HG03039 (cell line): Measurements from ENCODE around the gene MAP2K3.
"Not testable (repeated sequence)": the region's sequence is repeated elsewhere in the genome, so short reads cannot be mapped to it uniquely, and the experiment has no call there.

Experiments used
- ATAC-seq: cut with Tn5 transposase; IDR thresholded peaks from one replicate; pipeline ENCODE4 v1.9.1; 2021; ENCODE audit warnings: mild to moderate bottlenecking, moderate library complexity; ENCODE audit not compliant: unreplicated experiment

MAP2K3 gene

GRCh38 chr17:21310061-21310765 is 25.7 kb downstream of the MAP2K3 start:
- not testable (repeated sequence) for ATAC-seq

- not testable (repeated sequence) for ATAC-seq
These were observed 26.5 kb downstream of the MAP2K3 start for GRCh38 chr17:21310766-21311602.

GRCh38 chr17:21313320-21313719 is 28.8 kb downstream of the MAP2K3 start:
- ATAC-seq = no peak

GRCh38 chr17:21313761-21314160 is 29.2 kb downstream of the MAP2K3 start:
- ATAC-seq = not testable (repeated sequence)

DNA sequence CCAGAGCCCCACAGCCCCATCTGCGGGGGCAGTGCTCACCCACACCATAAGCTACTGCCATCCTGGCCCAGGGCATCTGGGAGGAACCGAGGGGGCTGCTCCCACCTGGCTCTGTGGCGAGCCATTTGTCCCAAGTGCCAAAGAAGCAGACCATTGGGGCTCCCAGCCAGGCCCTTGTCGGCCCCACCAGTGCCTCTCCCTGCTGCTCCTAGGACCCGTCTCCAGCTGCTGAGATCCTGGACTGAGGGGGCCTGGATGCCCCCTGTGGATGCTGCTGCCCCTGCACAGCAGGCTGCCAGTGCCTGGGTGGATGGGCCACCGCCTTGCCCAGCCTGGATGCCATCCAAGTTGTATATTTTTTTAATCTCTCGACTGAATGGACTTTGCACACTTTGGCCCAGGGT is 29.8 kb downstream of the MAP2K3 start:
- not testable (repeated sequence) for ATAC-seq

GRCh38 chr17:21314701-21315111 is 30.2 kb downstream of the MAP2K3 start:
- ATAC-seq = not testable (repeated sequence)

DNA sequence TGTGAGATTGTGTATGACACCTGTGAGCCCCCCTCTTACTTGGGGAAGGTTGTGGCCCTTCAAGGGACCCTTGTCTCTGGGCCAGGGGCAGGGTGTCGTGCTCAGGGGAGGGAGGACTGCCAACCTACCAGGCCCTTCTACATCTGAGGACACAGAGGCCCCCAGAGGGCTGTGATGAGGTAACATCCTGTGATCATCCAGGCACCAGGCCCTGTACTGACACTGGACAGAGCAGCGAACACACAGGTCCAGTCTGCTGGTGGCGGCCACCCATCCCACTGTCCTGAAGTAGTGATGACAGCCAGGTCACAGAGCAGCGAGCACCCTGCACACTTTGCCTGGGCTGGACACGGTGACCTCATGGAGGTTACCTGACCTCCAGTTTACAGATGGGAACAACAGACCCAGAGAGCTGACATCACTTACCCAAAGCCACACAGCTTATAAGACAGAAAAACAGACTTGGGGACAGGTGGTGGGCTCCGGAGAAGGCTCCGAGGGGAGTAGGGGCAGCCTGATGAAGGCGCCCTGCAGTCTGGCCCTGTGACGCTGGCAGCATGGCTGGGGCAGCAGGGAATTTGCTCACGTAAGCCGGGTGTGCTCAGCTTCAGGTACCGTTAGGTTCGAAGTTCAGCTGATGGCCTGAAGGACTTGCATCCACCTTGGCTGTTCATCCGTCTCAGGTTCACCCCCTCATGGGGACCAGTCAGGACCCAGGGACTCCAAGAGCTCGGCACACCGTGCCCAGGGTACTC is 30.9 kb downstream of the MAP2K3 start:
- not testable (repeated sequence) for ATAC-seq

- ATAC-seq = not testable (repeated sequence)
These were observed 31.8 kb downstream of the MAP2K3 start for GRCh38 chr17:21316212-21316886.

GRCh38 chr17:21316887-21317500 is 32.5 kb downstream of the MAP2K3 start:
- ATAC-seq = not testable (repeated sequence)

DNA sequence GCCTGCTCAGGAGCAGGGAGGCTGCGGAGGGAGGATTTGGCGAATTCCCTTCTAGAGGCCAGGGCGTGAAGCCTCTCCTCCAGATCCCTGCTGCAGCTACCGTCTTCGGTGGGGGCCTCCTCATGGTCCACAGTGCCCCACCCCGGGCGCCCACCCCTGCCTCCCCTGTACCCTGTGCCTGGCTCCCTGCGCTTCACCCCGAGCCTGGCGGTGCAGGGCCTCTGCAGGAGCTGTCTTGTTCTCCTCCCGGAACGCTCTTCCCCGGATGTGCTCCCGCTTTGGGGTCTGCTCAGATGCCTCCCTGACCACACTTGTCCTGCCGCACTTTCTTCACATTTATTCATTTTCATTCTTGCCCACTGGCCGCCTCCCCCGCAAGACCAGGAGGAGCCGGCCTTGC is 33.3 kb downstream of the MAP2K3 start:
- not testable (repeated sequence) for ATAC-seq

GRCh38 chr17:21318439-21318838 is 33.9 kb downstream of the MAP2K3 start:
- no peak for ATAC-seq

- not testable (repeated sequence) for ATAC-seq
These were observed 34.3 kb downstream of the MAP2K3 start for GRCh38 chr17:21318856-21319255.

GRCh38 chr17:21319256-21319655 is 34.7 kb downstream of the MAP2K3 start:
- not testable (repeated sequence) for ATAC-seq

- ATAC-seq = not testable (repeated sequence)
These were observed 35.3 kb downstream of the MAP2K3 start for GRCh38 chr17:21319686-21320375.

GRCh38 chr17:21320430-21320829 is 35.9 kb downstream of the MAP2K3 start:
- ATAC-seq = not testable (repeated sequence)

DNA sequence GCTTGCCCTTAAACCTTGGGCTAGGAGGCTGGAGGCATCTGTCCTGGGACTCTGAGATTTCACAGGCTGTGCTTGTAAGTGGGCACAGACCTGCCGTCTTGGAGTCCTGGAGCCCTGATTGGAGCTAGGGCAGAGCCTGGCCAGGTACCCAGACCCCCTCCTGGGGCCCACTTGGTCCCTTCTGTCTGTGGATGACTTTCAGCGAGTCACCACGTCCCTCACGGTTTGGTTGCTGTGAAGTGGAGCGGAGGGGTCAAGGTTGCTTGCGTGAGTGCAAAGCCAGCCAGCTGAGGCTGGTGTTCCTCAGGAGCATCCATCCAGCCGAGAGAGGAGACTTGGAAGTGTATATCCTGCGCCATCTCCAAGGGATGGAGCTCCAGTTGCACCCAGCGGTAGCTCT is 36.5 kb downstream of the MAP2K3 start:
- not testable (repeated sequence) for ATAC-seq

DNA sequence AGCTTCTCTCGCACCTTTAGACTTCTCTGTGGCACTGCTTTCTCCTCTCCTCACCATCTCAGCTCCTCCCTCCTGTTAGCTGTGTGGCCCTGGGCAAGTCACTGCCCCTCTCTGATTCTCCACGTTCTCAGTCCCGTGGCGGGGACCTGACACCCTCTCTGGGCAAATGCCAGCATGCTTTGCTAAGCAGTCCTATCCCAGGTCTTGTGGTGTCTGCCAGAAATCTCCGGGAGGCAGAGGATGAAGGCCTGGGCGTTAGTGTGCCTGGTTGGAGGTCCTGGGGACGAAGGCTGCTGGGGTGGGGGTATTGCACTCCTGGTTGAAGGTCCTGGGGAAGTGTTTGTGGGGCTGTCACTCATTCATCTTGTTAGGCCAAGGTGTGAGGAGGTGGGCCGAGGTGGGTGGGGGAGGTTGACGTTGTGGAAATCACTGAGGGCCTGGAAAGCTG is 37.3 kb downstream of the MAP2K3 start:
- ATAC-seq = not testable (repeated sequence)

GRCh38 chr17:21323257-21324111 is 39.0 kb downstream of the MAP2K3 start:
- not testable (repeated sequence) for ATAC-seq

GRCh38 chr17:21324741-21325140 is 40.2 kb downstream of the MAP2K3 start:
- ATAC-seq = not testable (repeated sequence)
